Bronchial epithelial cell (primary cell): ENCODE measurements around the gene LCP2. TPM values are rescaled to one million over a fixed set of nuclear protein-coding genes. Genes with fewer than 3 reads are reported as not detected.

Source experiments
- DNase-seq: peaks from one replicate; pipeline ENCODE4 v3.0.0-alpha.2; 2010; ENCODE audit warnings: low read depth
- FAIRE-seq: peaks from 2 replicates; lab custom pipeline; 2011; peaks lifted over from hg19 to GRCh38; lab: Jason Lieb, UNC
- H3K27me3 ChIP-seq: 2 replicates; pipeline ENCODE4 v1.5.1; 2011; ENCODE audit warnings: low read length; ENCODE audit not compliant: control insufficient read depth, insufficient read depth
- H3K36me3 ChIP-seq: 2 replicates; pipeline ENCODE4 v1.5.1; 2011; ENCODE audit warnings: low read length; ENCODE audit not compliant: control insufficient read depth, insufficient read depth
- H3K4me3 ChIP-seq: 2 replicates; pipeline ENCODE4 v1.5.1; 2011; ENCODE audit warnings: mild to moderate bottlenecking, low read depth, low read length, control low read depth
- total RNA-seq: library from RNA; depleted of rRNA; stranded (reverse); fragments of >200 nt; gene quantifications from 2 replicates; pipeline ENCODE4 v1.2.1, GENCODE V29; 2014
- TF ChIP-seq, protein P1 (sequence below): IDR thresholded peaks from 2 replicates; pipeline ENCODE4 v1.5.1; 2011; ENCODE audit warnings: mild to moderate bottlenecking, moderate library complexity, low read length, control low read depth, inconsistent platforms; ENCODE audit not compliant: insufficient read depth, severe bottlenecking

LCP2 gene
- total RNA-seq, 1 donor from 2014 or later, result not detected

DNA sequence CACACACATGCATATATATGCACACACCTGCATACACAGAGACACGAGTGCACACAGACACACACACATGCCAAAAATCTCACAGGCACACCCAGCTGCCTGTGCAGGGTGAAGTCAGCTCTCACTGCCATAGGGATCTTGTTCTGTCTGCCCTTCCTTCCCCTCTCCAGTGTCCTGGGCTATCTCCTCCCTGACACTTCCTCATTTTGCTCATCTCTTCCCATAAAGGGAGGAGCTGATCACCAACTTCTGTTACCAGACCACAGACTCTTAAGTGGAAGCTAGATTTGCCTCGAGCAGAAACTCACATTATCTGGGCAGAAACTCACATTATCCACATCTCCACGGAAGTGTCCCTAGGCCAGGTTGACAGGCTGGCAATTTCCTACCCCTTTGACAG, 28.7 kb downstream of the LCP2 start:
- TF ChIP-seq, protein P1, sequence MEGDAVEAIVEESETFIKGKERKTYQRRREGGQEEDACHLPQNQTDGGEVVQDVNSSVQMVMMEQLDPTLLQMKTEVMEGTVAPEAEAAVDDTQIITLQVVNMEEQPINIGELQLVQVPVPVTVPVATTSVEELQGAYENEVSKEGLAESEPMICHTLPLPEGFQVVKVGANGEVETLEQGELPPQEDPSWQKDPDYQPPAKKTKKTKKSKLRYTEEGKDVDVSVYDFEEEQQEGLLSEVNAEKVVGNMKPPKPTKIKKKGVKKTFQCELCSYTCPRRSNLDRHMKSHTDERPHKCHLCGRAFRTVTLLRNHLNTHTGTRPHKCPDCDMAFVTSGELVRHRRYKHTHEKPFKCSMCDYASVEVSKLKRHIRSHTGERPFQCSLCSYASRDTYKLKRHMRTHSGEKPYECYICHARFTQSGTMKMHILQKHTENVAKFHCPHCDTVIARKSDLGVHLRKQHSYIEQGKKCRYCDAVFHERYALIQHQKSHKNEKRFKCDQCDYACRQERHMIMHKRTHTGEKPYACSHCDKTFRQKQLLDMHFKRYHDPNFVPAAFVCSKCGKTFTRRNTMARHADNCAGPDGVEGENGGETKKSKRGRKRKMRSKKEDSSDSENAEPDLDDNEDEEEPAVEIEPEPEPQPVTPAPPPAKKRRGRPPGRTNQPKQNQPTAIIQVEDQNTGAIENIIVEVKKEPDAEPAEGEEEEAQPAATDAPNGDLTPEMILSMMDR, result no peak
- FAIRE-seq, result no peak
- Histone ChIP-seq H3K27me3 (peaks cover 17% of the 10 kb centered on the region), H3K36me3 (no peaks in the 10 kb centered on the region), H3K4me3 (no peak overlapping the region)
- DNase-seq, result no peak

DNA sequence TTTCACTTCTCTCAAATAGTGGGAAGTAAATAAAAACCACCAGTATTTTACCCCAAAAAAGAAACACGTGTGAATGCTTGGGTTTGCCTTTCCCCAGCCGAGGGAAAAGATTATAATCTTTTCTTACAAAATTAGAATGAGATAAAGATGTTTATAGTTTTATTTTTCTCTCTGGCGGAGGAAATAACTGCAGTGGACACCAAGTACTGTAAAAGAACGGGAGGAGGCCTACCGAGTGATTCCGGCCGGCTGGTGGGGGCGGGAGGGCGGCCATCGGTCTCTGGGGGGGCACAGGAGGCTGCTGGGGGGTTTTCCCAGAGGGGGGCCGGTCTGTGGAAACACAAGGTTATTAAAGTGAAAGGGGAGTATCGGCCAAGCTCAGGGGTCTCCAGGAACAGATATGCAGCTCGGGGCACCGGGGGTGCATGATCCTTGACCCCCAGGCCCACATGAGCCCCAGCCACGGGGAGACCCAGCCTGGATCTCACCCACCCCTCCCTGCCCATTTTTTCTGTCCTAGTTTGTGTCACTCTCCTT, 29.4 kb downstream of the LCP2 start:
- Histone ChIP-seq H3K4me3 (no peak overlapping the region), H3K27me3 (peaks cover 17% of the 10 kb centered on the region), H3K36me3 (no peaks in the 10 kb centered on the region)
- no peak for FAIRE-seq
- TF ChIP-seq, protein P1, result no peak
- no peak for DNase-seq

DNA sequence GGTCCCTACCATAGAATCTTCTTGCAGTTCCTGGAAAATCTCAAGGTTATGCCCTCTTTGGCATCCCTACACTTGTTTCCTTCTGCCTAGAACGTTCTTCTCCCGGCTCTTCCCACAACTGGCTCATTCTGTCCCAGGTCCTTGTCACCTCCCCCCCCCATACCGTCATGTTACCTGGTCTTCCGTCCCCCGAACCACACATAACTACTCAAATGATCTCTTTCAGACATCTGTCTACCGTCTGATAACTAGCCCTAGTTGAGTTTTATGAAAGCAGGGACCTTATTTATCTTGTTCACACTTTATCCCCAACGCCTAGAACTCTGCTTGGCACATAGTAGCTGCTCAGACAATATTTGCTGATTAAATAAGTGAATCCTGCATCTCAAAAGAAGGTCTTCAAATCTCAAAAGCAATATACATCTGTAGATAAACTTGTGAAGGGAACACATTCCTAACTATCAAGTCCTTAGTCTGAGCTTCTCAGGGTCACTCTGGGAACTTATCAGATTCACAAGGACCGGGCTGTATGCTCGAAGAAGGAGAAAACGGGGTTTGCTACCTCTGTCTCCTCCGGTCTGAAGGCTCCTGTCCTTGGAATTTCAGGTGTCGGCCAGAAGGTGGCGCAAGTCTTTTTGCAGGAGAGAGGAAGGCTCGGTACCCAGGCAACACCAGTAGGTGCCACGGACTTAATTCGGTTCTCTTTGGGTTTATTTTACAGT, 30.0 kb downstream of the LCP2 start:
- Histone ChIP-seq H3K4me3 (no peak overlapping the region), H3K36me3 (no peaks in the 10 kb centered on the region), H3K27me3 (peaks cover 17% of the 10 kb centered on the region)
- FAIRE-seq, result no peak
- peak; percentile 58 for DNase-seq
- TF ChIP-seq, protein P1, result peak; percentile 81

DNA sequence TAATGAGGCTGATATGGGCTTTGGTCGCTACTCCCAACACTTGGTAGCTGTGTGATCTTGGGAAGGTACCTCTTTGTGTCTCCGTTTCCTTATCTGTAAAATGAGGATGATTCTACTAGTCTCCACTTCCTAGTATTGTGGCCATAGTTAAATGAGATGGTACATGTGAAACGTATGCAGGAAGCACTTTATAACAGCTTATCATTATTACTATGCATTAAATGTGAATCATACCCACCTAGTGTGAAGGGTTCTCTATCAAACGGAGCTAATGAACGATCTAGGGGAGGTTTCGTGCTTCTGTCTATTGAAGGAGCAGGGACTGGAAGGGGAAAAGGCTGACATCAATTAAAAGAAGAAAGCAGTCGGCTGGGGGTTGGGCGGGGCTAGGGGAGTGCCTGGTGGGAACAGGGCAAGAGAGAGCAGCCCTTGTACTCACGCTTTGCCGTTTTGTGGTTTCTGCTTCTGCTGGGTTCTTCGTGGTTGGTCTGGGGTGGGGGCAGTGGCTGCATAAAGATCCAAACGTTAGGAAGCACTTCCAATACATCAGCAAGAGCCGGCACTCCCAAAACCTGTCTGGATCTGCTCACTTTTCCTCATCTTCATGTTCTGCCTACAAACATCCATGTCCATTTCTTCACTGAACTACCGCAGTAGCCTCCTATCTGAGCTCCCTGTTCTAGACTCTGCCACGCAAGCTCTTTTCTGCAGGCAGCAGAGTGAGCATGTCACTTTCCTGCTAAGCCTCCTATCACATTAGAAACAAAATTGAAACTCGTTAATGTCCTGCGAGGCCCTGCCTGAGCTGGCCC, 30.8 kb downstream of the LCP2 start:
- H3K4me3 ChIP-seq, result no peak overlapping the region
- TF ChIP-seq, protein P1, result no peak
- FAIRE-seq (no peak), DNase-seq (no peak)
- no peaks in the 10 kb centered on the region for H3K36me3 ChIP-seq
- H3K27me3 ChIP-seq, result peaks cover 17% of the 10 kb centered on the region

DNA sequence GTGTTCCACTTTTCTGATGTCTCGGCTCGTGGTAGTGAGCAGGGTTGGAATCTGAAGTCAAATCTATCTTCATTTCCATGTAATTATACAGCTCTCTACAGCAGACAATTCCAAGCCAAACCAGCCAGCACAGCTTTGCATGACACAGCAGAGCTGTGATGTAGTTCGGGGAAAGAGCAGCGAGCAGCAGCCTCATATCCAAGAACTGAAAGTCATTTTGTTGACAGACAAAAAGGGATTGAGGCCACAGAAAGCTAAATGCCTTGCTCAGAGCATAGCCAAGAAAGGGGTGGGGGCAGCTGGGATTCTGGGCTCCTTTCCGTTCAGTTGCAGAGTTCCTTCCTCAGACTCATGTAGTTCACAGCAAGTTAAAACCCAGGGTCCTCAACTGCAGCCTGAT, 32.1 kb downstream of the LCP2 start:
- H3K4me3 ChIP-seq, result no peak overlapping the region
- no peak for FAIRE-seq
- TF ChIP-seq, protein P1, result no peak
- no peaks in the 10 kb centered on the region for H3K36me3 ChIP-seq
- H3K27me3 ChIP-seq, result peaks cover 17% of the 10 kb centered on the region
- DNase-seq, result no peak
